GM12878 (cell line): ENCODE data around the gene EXOC3L1. TPM values are rescaled to one million over a fixed set of nuclear protein-coding genes. Genes with fewer than 3 reads are reported as not detected.

ENCODE experiments used
- CEBPB ChIP-seq, 2 experiments: fragments of 150-350 bp in 1 of 2; IDR thresholded peaks; 2 replicates each; pipeline ENCODE4 v1.6.1; 2012 to 2014; ENCODE audit warnings: low read depth in 2 of 2, low read length in 2 of 2, borderline replicate concordance in 1 of 2, inconsistent platforms in 1 of 2
- CHD2 ChIP-seq: IDR thresholded peaks from 2 replicates; pipeline ENCODE4 v1.6.1; 2011; ENCODE audit warnings: low read depth, low read length, improper control_type of control experiment, borderline replicate concordance
- IKZF1 ChIP-seq: fragments of 450-650 bp; conservative IDR thresholded peaks from 2 replicates; pipeline ENCODE4 v1.6.1; 2017; ENCODE audit warnings: antibody characterized with exemption, mild to moderate bottlenecking
- KAT2A ChIP-seq: conservative IDR thresholded peaks from 2 replicates; pipeline ENCODE4 v1.6.1; 2011; ENCODE audit warnings: low read depth, low read length; ENCODE audit not compliant: control insufficient read depth
- MTA3 ChIP-seq: IDR thresholded peaks from 2 replicates; pipeline ENCODE4 v1.6.1; 2012; ENCODE audit warnings: low read length, inconsistent platforms, borderline replicate concordance
- NBN ChIP-seq: fragments of 450-650 bp; IDR thresholded peaks from 2 replicates; pipeline ENCODE4 v1.6.1; 2016
- SPI1 ChIP-seq: IDR thresholded peaks from 2 replicates; pipeline ENCODE4 v1.6.1; 2011; ENCODE audit warnings: low read depth, mild to moderate bottlenecking, low read length, moderate library complexity, borderline replicate concordance; ENCODE audit not compliant: insufficient read depth
- ZBTB4 ChIP-seq: fragments of 450-650 bp; formaldehyde crosslinking; IDR thresholded peaks from 2 replicates; pipeline ENCODE4 v1.4.0; 2022; ENCODE audit warnings: mild to moderate bottlenecking, moderate library complexity
- ZNF687 ChIP-seq: fragments of 450-650 bp; IDR thresholded peaks from 2 replicates; pipeline ENCODE4 v1.6.1; 2017; ENCODE audit warnings: mild to moderate bottlenecking, moderate library complexity
- polyA plus RNA-seq, 11 experiments: library from polyadenylated mRNA; depleted of rRNA in 4 of 11; unstranded in 6 of 11; stranded (reverse) in 5 of 11; fragments of >200 nt; fragmentation: Nextera tagmentation in 4 of 11; fragmentation: Illumina TruSeq in 1 of 11; extraction: Ambion mirVana in 4 of 11; extraction: Trizol in 1 of 11; gene quantifications; 1 replicate in 1 of 11; 2 replicates in 10 of 11; pipeline versions ENCODE4 v1.2.1 to v1.2.3, GENCODE V29; 2011 to 2016; ENCODE audit warnings: inconsistent platforms in 2 of 11, missing spikeins in 2 of 11, low read depth in 1 of 11
- total RNA-seq, 4 experiments: library from RNA; depleted of rRNA in 3 of 4; stranded (reverse); fragments of >200 nt in 3 of 4; fragmentation: Illumina TruSeq in 1 of 4; extraction: Trizol in 1 of 4; gene quantifications; 2 replicates each; pipeline versions ENCODE4 v1.2.1 to v1.2.3, GENCODE V29; 2013 to 2021
- TF ChIP-seq, protein P1 (sequence below): IDR thresholded peaks from 2 replicates; pipeline ENCODE4 v1.6.1; 2012; ENCODE audit warnings: low read depth, low read length, improper control_type of control experiment
- TF ChIP-seq, protein P2 (sequence below): IDR thresholded peaks from 2 replicates; pipeline ENCODE4 v1.6.1; 2011; ENCODE audit warnings: mild to moderate bottlenecking, low read depth, low read length, moderate library complexity; ENCODE audit not compliant: insufficient replicate concordance
- TF ChIP-seq, protein P3 (sequence below): IDR thresholded peaks from 2 replicates; pipeline ENCODE4 v1.6.1; 2011; ENCODE audit warnings: low read depth, mild to moderate bottlenecking, low read length, moderate library complexity, borderline replicate concordance; ENCODE audit errors: extremely low read depth
- TF ChIP-seq, protein P4 (sequence below): IDR thresholded peaks from 2 replicates; pipeline ENCODE4 v1.6.1; 2011; ENCODE audit warnings: low read depth, low read length, improper control_type of control experiment, borderline replicate concordance

EXOC3L1 gene
- total and polyA plus RNA-seq, 10 of the 15 experiments (the other 5 are each of a cell fraction or from before 2014, with no cell fraction given) = 0.07 to 0.42 TPM; not detected in 8

GRCh38 chr16:67166598-67167168 lies 23.3 kb downstream of the EXOC3L1 start (continued):
- 0 out of 2 replicates have a peak, but pooled peaks have one; percentile 34 for TF ChIP-seq CHD2
- peak; percentile 72 for TF ChIP-seq IKZF1
- no peak for TF ChIP-seq ZBTB4 (CRISPR knock-in tag)
- TF ChIP-seq CEBPB (IDR thresholded peaks at IDR 0.05; ENCODE audit: borderline replicate concordance in 1 of 2, low read depth in 2 of 2, low read length in 2 of 2) = no peak
- TF ChIP-seq, protein P1, sequence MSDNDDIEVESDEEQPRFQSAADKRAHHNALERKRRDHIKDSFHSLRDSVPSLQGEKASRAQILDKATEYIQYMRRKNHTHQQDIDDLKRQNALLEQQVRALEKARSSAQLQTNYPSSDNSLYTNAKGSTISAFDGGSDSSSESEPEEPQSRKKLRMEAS = peak; percentile 72; the same call in 1 of the 2 replicates
- TF ChIP-seq, protein P2, sequence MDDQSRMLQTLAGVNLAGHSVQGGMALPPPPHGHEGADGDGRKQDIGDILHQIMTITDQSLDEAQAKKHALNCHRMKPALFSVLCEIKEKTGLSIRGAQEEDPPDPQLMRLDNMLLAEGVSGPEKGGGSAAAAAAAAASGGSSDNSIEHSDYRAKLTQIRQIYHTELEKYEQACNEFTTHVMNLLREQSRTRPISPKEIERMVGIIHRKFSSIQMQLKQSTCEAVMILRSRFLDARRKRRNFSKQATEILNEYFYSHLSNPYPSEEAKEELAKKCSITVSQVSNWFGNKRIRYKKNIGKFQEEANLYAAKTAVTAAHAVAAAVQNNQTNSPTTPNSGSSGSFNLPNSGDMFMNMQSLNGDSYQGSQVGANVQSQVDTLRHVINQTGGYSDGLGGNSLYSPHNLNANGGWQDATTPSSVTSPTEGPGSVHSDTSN = peak; percentile 69
- peak; percentile 29; the same call in 1 of the 2 replicates for TF ChIP-seq SPI1
- no peak for TF ChIP-seq KAT2A
- TF ChIP-seq MTA3 = no peak
- TF ChIP-seq, protein P3, sequence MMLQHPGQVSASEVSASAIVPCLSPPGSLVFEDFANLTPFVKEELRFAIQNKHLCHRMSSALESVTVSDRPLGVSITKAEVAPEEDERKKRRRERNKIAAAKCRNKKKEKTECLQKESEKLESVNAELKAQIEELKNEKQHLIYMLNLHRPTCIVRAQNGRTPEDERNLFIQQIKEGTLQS = no peak
- peak; percentile 33; the same call in 1 of the 2 replicates for TF ChIP-seq NBN
- peak; percentile 83 for TF ChIP-seq ZNF687
- TF ChIP-seq, protein P4, sequence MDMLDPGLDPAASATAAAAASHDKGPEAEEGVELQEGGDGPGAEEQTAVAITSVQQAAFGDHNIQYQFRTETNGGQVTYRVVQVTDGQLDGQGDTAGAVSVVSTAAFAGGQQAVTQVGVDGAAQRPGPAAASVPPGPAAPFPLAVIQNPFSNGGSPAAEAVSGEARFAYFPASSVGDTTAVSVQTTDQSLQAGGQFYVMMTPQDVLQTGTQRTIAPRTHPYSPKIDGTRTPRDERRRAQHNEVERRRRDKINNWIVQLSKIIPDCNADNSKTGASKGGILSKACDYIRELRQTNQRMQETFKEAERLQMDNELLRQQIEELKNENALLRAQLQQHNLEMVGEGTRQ = peak; percentile 47
- TF ChIP-seq, all 136 proteins: peak for 22
